Nephron progenitor cell (in vitro differentiated cells): ENCODE data around the gene UBE2U.

ENCODE experiments used
- DNase-seq: peaks from one replicate; pipeline ENCODE4 v3.0.0; 2021
- H3K27ac Mint-ChIP-seq: 2 replicates; pipeline ENCODE4 v1.8.0; 2021; ENCODE audit warnings: mild to moderate bottlenecking, moderate library complexity, mixed read lengths
- H3K27me3 Mint-ChIP-seq: 2 replicates; pipeline ENCODE4 v1.8.0; 2021; ENCODE audit warnings: mild to moderate bottlenecking, low read depth, mixed read lengths; ENCODE audit not compliant: poor library complexity
- H3K36me3 Mint-ChIP-seq: 2 replicates; pipeline ENCODE4 v1.8.0; 2021; ENCODE audit warnings: low read depth, mixed read lengths
- H3K4me1 Mint-ChIP-seq: 2 replicates; pipeline ENCODE4 v1.8.0; 2021; ENCODE audit warnings: mixed read lengths
- H3K4me3 Mint-ChIP-seq: 2 replicates; pipeline ENCODE4 v1.8.0; 2021; ENCODE audit warnings: mild to moderate bottlenecking, moderate library complexity, mixed read lengths
- H3K9me3 Mint-ChIP-seq: 2 replicates; pipeline ENCODE4 v1.8.0; 2021; ENCODE audit warnings: mild to moderate bottlenecking, moderate library complexity, mixed read lengths
- CTCF ChIP-seq: fragments of 200-600 bp; sonication (generic); IDR thresholded peaks from 2 replicates; pipeline ENCODE4 v1.5.0; 2021; ENCODE audit warnings: antibody characterized with exemption

Gene UBE2U

GRCh38 chr1:64292399-64292798, 89.0 kb downstream of the UBE2U start:
- DNase-seq = no peak
- Mint-ChIP-seq H3K36me3 (no peaks in the 10 kb centered on the region), H3K4me3 (no peak overlapping the region), H3K27me3 (peaks cover 2% of the 10 kb centered on the region), H3K9me3 (peaks cover 14% of the 10 kb centered on the region), H3K4me1 (peaks cover 6% of the 10 kb centered on the region), H3K27ac (no peak overlapping the region)
- no peak for TF ChIP-seq CTCF

- no peaks in the 10 kb centered on the region for H3K36me3 Mint-ChIP-seq
- TF ChIP-seq CTCF = no peak
- H3K4me1 Mint-ChIP-seq = no peaks in the 10 kb centered on the region
- no peak overlapping the region for H3K27ac Mint-ChIP-seq
- DNase-seq = no peak
- peaks cover 25% of the 10 kb centered on the region for H3K9me3 Mint-ChIP-seq
- H3K27me3 Mint-ChIP-seq = peaks cover 2% of the 10 kb centered on the region
- no peak overlapping the region for H3K4me3 Mint-ChIP-seq
Observed at GRCh38 chr1:64293820-64294219, 90.4 kb downstream of the UBE2U start.

- peaks cover 25% of the 10 kb centered on the region for H3K9me3 Mint-ChIP-seq
Observed at GRCh38 chr1:64295136-64295535, 91.7 kb downstream of the UBE2U start.

GRCh38 chr1:64295561-64295960, 92.1 kb downstream of the UBE2U start:
- no peak for TF ChIP-seq CTCF
- Mint-ChIP-seq H3K4me3 (no peak overlapping the region), H3K4me1 (no peaks in the 10 kb centered on the region), H3K9me3 (peaks cover 25% of the 10 kb centered on the region), H3K36me3 (no peaks in the 10 kb centered on the region), H3K27me3 (peaks cover 2% of the 10 kb centered on the region), H3K27ac (no peak overlapping the region)
- DNase-seq = no peak

More at GRCh38 chr1:64295136-64295535, 91.7 kb downstream of the UBE2U start:
- Mint-ChIP-seq H3K4me1 (no peaks in the 10 kb centered on the region), H3K27ac (no peak overlapping the region), H3K27me3 (peaks cover 2% of the 10 kb centered on the region), H3K36me3 (no peaks in the 10 kb centered on the region), H3K4me3 (no peak overlapping the region)
- TF ChIP-seq CTCF = no peak
- DNase-seq = no peak

- no peak for TF ChIP-seq CTCF
- H3K4me3 Mint-ChIP-seq = no peak overlapping the region
- H3K9me3 Mint-ChIP-seq = peaks cover 25% of the 10 kb centered on the region
- no peak for DNase-seq
- H3K4me1 Mint-ChIP-seq = no peaks in the 10 kb centered on the region
- H3K36me3 Mint-ChIP-seq = no peaks in the 10 kb centered on the region
- no peak overlapping the region for H3K27ac Mint-ChIP-seq
- peaks cover 2% of the 10 kb centered on the region for H3K27me3 Mint-ChIP-seq
Observed at GRCh38 chr1:64296459-64296858, 93.0 kb downstream of the UBE2U start.

- TF ChIP-seq CTCF = no peak
- DNase-seq = no peak
- no peak overlapping the region for H3K27ac Mint-ChIP-seq
- H3K9me3 Mint-ChIP-seq = peaks cover 13% of the 10 kb centered on the region
- H3K4me3 Mint-ChIP-seq = no peak overlapping the region
- peaks cover 6% of the 10 kb centered on the region for H3K27me3 Mint-ChIP-seq
- H3K4me1 Mint-ChIP-seq = peaks cover 5% of the 10 kb centered on the region
- H3K36me3 Mint-ChIP-seq = no peaks in the 10 kb centered on the region
Observed at GRCh38 chr1:64302194-64302593, 98.8 kb downstream of the UBE2U start.
